CD4-positive, alpha-beta T cell treated with Interleukin-4 for 1 hour (primary cell): ENCODE data around the gene POLD3.

Experiments used
- DNase-seq, 2 donors: peaks; one replicate each; pipeline ENCODE4 v3.0.0-alpha.2; 2020 to 2022

POLD3 gene

DNA sequence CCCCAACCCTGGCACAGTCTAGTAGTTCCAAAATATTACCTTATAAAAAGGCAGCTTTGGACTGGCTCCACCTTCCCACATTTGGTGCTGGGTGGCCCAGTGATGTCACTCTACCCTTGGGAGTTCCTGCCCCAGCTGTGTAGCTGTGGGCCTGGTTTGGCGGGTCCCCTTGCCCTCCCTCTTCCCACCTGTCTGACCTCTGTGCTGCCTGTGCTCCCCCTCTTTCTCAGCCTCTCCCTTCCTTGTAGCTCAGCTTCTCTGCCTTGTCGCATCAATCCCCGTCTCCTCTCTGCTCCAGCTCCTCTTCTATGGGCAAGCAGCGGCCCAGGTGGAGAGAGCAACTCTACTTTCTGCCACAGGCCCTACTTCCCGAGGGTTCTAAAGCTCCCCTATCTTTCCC is 84.2 kb downstream of the POLD3 start:
- DNase-seq = peak in 1 of 2 donors; percentile 3

DNA sequence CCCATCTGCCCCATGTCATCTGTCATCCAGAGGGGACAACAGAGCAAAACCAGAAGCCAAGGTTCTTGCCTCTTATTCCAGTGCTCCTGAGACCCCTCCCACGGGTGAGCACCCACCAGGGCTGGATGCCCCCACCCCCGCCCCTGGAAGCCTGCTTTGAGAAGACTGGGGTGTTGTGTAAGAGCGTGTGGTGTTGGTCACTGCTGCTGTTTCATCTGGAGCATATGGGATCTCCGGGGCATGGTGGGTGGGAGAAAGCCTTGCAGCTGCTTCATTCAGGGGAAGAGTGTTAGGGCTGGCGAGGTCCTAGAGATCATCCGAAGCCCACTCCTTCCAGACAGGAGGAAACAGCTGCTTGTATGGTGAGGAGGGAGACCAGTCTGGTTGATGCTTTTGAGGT is 84.7 kb downstream of the POLD3 start:
- DNase-seq = peak in 1 of 2 donors; percentile 7

DNA sequence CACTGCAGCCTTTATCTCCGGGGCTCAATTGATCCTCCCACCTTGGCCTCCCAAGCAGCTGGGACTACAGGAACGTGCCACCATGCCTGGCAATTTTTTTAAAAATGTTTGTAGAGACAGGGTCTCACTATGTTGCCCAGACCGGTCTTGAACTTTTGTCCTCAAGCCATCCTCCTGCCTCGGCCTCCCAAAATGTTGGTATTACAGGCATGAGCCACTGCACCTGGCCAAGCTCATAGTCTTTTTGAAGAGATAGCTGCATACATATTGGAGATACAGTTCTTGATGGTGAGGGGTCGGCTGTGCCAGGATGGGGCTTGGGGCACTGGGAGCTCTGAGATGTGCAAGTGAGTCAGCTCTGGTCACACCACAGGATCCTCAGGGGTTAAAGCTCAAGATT is 85.7 kb downstream of the POLD3 start:
- DNase-seq = no peak

DNA sequence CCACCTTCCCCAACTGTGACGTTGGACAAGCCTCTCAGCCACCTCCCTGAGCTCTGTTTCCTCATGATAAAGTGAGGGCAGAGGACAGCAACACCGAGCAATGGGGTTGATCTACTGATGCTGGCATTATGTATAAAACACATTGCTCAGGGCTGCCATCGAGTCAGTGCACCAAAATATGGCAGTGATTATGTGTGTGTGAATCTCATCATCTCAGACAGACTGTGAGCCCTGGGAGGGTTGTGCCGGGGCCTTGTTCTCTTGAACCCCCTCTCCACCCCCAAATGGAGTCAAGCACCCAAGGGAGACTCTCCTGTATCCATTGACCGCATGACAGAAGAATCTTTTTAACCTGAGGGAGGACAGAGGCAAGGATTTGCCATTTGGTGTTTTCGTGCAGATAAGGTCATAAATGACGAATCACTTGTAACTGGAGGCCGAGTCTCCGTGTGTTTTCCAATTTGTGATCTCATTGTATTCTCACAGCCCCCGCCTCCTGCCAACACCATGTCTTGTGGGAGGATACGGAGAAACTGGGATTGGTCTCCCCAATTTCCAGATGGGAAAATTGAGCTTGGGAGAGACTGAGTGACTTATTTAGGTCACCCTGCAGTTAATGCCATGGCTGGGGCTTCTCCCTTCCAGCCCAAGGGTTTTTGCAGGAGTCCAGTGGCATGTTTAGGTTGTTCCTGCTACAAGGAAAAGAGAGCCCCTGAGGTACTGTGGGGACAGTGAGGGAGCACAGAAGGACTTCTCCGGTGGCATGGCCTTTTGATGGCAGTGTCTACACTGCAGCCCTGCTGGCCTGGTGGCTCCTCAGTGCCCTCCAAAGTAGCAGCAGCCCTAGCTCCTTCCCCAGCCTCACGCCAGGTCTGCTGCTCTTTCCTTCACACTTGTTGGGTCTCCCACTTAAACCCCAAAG is 86.5 kb downstream of the POLD3 start:
- peak in 1 of 2 donors; percentile 9 for DNase-seq

DNA sequence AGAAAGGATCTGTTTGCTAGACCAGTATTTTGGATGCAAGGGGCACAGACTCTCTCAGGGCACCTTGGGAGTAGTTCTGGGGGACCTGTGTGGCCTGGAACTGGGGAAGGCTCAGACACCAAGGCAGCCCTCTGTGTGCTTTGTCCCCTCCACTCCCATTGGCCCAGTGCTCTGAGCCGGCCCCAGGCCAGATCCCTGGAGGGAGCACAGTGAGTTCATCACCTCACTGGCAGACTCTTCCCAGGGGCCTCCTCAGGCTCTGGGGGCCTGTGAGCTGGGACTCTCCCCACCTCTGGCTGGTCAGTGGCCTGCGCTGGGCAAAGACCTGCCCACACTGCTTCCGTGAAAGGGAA is 87.1 kb downstream of the POLD3 start:
- no peak for DNase-seq

DNA sequence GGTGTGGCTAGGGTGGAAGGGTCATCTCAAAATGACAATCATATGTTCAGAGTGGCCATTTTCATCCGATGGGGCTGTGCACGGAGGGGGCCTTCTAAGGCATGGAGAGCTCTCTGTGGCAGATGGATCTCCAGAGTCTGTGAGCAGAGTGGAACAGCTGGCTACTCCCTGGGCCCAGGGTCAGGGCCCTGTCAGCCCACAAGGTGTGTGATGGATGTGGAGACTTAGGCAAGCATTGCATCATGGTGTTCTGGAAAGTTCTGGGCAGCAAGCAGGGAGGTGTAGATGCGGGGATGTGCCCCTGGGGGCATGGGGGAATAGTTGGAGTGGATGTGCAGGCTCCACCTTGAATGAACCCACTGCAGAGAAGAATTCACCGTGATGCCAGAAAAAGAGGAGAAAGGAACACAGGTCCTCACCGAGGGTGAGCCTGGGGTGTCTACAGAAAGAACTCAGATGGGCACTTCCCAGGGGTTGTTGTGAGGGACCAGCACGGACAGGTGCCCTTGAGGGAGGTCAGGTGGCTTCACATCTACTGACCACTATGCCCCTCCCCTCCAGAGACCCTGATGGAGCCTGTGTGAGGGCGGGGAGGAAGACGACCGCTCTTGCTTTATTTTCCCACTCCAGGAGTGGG is 87.8 kb downstream of the POLD3 start:
- DNase-seq = peak in 1 of 2 donors; percentile 3

DNA sequence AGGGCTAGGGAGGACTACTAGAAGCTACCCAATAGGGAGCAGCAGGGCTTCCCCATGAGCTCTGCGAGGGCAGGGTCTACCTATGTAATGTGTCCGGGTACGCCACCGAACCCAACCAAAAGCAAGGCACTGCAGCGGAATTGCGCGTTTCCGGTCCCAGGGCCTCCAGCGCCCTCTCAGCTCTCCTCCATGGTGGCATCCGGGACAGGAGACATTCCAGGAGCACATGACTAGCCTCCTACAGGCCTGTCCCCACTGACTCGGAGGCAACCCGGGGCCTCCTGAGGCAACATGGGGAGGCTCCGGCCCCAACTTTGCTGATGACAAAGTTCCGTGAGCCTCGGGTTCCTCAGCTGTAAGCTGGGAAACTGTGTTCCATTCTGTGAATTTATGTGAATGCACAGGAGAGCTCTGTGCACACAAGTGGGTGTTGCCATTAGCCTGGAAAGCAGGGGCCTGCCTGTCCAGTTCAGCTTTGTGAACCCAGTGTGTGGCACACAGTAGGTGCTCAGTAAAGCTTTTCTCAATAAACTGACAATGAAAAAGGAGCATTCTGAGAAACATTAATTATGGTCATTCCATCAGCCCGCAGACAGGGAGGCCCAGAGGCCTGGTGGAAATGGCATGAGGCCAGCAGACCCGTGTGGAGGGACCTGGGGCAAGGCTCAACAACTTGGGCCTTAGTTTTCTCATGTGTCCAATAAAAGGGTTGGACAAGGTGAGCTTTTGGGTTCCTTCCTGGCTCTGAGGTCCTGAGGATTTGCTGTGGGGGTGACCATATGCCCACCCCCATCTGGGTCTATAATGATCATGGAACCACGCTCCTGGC is 88.5 kb downstream of the POLD3 start:
- DNase-seq = no peak

DNA sequence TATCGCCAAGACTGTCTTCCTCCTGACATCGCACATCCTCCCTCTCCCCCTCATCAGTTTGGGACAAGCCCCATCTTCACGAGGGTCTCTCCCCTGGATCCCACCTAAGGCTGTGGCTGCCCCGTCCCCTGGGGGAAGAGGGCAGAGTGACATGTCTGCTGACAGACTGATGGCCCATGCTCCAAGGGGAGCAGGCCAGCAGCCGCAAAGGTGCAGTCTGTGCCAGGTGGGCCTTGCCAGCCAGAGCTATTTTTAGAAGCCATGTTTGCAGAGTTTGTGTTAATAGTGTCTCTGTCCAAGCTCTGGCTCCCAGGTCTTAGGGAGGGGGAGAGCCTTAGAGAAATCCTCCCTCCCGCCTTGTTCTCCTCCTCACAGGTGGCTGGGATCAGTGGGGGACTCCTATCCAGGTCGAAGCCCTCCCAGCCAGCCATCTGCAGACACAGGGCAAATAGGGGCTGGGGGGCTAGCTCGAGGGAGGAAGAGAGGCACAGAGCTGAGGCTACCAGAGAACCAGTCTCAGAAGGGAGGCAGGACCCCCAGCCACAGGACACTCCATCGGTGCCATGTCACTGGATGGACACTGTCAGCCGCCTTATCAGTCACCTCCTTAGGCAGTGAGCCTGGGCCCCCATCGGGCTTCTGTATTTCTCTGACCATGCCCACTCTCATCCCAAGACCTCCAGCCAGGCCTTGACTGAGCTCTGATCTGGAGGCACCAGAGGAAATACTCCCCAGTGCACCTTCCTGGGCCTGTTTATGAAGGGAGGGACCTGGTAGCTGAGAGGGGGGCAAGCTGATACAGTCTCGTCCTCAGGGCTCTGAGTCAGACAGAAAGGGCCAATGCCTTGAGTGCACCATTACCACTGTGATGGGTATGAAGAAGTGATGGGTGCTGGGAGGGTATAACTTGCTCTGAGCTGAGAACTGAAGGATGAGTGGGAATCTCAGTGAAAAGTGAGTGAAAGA is 89.6 kb downstream of the POLD3 start:
- DNase-seq = no peak

DNA sequence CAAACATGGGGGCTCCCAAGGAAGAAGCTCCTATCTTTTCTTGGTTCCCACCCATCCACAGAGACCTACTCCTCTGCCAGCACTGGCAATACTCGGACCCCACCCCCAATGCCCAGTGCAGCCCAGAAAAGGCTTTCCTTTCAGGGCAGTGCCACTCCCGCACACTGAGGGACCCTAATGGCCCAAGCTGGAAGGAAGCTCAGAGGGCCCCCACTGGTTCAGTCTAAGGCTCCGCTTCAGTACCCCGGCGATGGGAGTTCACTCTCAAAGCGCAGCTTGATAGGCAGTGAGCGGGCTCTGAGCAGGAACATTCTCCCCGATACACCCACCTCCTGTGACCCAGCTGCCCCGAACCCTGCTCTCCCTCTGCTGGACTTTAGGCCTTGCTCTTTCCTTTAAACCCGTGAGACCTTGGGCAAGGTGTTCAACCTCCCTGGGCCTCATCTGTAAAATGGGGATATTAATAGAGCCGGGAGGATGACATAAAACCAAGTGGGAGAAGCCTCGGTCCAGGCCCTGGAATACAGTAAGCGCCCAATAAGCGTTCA is 90.4 kb downstream of the POLD3 start:
- DNase-seq = no peak

DNA sequence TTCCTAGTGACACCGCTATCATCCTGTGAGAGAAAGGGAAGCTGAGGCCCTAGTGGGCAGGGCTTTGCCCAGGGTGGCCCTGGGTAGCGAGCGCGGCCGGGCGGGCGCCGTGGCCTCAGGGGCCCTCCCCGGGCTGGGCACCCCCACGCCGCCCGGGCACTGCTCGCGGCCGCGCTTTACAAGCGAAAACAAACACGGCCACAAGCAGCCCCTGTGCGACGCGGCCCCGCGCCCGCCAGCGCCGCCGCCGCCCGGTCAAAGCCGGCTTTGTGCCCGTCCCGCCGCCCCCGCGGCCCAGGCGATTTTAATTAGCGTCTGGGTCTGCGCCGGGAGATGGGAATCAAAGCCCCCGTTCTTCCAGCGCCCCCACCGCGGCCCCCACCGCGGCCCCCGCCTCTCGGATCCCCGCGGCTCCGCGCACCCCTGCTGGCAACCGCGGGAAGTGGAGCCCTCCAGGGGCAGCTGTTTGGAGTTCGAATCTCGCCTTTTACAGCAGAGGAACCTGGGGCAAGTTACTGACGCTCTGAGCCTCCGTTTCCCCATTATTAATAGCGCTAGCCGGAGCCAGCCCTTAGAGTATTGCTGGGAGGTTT is 91.0 kb downstream of the POLD3 start:
- no peak for DNase-seq

DNA sequence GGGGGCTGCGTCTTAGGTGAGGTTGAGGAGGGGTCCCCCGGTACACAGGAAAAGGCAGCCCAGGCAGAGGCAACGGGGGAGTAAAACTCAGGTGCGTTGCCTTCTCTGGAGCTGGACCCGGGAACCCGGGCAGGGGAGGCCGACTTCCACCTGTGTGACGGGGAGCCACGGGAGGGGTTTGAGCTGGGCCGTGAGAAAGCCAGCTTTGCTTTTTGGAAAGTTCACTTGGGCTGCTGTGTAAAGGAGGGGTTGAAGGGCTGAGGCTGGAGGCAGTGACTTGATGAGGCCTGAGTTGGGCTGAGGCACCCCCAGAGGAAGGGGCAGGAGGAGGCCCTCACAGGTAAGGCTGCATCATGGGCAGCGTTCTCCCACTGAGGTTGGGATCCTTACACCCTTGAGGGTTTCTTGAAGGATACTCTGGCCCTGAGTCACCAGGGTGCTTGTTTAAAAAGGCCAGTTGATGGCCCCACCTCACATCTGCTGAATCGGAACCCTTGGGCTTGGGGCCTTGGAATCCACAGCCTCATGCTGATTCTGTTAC is 91.6 kb downstream of the POLD3 start:
- no peak for DNase-seq

DNA sequence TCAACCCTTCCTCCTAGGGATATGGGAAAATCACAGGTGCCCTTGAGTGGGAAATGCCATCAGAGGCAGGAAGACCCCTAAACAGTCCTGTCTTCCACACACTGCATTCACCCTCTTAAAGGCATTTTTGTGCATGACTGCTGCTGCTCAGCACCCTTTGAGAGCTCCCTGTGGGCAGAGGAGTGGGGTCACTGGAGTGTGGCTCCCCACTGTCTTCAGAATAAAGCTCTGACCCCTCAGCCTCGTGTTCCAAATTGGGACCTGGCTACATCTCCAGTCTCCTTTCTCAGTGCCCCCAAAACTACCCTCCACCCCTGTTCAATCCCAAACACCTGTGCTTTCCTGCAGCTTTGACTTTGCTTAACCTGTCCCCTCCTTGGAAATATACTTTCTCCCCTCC is 92.3 kb downstream of the POLD3 start:
- DNase-seq = no peak

DNA sequence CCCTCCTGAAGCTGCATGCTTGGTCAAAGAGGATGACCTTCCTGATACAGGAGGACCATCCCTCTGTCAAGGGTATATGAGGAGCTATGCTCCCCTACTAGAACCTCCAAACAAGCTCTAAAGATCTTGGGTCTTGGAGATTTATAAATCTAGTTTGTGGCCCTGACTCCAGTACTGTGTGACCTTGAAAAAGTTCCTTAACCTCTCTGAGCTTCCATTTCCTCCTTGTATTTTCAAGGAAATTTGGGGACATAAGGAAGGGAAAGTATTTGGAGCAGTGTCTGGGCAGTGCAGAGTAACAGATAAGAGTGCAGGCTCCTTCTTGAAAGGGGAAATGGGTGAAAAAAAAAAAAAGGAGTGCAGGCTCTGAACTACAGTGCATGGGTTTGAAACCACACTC is 93.0 kb downstream of the POLD3 start:
- DNase-seq = no peak

DNA sequence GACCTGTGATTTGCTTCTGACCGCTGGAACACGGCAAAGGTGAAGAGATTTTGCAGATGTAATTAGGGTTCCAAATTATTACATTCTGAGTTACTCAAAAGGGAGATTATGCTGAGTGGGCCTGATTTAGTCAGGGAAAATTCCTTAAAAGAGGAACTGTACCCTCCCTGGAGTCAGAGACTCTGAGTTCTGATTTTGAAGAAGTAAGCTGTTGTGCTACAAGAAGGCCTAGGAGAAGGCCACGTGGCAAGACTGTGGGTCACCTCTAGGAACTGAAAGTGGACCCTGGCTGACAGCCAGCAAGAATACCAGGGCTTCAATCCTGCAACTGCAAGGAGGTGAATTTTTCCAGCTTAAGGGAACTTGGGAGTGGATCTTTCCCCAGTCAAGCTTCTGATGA is 93.5 kb downstream of the POLD3 start:
- DNase-seq = peak; percentile 7 to 36

DNA sequence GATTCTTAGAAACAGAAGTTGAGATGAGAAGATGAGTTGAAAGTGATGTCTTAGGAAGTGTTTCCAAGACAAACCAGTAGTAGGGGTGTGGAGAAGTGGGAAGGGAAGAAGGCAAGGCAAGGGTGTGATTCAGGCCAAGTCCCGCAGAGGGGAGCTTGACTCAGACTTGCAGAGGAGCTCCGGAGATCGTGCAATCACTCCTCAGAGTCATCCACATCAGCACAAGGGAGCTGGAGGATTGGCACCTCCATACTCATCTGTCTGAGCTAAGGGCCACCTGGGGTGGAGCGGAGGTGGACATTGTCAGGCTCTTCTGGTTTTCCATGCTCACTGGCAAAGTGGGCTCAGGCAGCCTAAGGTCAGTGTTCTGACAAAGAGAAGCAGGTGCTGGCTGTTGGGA is 94.4 kb downstream of the POLD3 start:
- no peak for DNase-seq

DNA sequence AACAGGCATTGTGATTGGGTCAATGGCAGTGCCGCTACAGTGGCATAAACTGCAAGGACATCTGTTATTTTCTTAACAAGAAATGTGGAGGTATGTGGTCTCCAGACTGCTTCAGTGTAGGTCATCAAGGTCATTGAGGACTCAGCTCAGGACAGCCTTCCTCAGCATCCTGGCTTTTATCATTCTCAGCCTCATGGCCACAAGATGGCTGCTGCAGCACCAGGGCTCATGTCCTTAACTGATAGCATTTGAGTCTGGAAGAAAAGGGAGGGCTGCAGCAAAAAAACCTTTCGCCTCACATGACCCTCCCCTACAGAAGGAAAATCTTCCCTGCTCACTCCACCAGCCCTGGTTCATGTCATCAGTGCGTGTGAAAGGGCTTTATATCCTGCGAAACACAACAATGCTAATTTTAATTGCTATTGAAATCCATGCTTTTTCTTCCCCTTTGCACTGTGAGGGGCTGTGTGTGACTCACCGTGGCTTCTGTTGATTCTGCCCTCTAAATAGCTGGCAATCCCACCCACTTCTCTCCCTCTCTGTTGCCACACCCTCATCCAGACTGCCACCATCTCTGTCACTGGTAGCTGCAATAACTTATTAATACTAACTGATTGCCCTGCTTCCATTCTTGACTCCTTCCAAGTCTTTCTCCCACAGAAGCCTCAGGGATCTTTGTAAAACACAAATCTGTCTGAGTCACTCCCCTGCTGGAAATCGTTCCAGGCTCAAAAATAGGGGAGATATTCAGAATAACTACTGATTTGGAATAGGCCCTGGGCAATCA is 95.0 kb downstream of the POLD3 start:
- DNase-seq = no peak

DNA sequence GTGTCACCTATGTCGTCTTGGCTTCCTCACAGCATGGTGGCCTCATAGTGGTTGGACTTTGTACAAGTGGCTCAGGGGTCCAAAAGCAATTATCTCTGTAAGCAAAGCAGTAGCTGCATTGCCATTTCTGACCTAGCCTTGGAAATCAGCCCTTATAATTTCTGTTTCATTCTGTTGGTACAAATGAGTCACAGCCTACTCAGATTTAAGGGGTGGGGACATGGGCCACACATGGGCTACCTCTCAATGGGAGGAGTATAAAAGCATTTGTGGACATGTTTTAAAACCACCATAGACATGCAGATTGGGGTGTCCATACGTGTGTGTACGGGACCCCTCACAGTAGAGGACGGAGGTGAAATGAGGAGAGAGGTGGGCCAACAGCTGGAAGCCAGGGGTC is 97.3 kb downstream of the POLD3 start:
- no peak for DNase-seq

DNA sequence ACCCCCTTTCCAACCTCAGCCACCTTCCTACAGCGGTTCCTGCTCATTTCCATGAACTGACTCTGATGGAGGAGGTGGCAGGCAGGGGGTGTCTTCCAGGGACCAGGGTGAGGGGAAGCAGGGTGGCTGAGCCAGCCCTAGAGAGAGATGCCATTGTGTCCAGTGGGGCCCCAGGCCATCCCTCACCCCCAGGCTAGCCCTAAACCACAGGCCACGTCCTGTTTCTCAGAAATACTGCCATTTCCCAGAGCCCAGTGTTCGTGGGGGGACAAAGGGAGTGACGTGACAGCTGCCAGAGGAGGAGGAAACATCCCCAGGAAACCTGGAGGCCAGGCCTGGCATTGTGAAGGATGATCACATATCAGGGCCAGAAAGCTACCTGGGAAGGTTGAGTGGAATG is 99.4 kb downstream of the POLD3 start:
- no peak for DNase-seq
